Uterus (tissue), 2 donors: ENCODE measurements around the gene EPHA7.
A peak's percentile ranks its signal among the peaks of the same experiment; 100 is the strongest.

ENCODE experiments used
- POLR2A ChIP-seq, 2 donors: fragments of 450-650 bp; IDR thresholded peaks; one replicate each; pipeline ENCODE4 v1.6.1; 2016; ENCODE audit warnings: antibody characterized with exemption in 2 of 2, mild to moderate bottlenecking in 1 of 2, moderate library complexity in 1 of 2
- TF ChIP-seq, protein P1 (sequence below), 4 experiments: fragments of 200-600 bp in 2 of 4; fragments of 450-650 bp in 2 of 4; sonication (generic) in 2 of 4; IDR thresholded peaks; one replicate each; pipeline ENCODE4 v1.5.1; 2016 to 2019; ENCODE audit warnings: antibody characterized with exemption in 4 of 4, mild to moderate bottlenecking in 2 of 4, moderate library complexity in 1 of 4

DNA sequence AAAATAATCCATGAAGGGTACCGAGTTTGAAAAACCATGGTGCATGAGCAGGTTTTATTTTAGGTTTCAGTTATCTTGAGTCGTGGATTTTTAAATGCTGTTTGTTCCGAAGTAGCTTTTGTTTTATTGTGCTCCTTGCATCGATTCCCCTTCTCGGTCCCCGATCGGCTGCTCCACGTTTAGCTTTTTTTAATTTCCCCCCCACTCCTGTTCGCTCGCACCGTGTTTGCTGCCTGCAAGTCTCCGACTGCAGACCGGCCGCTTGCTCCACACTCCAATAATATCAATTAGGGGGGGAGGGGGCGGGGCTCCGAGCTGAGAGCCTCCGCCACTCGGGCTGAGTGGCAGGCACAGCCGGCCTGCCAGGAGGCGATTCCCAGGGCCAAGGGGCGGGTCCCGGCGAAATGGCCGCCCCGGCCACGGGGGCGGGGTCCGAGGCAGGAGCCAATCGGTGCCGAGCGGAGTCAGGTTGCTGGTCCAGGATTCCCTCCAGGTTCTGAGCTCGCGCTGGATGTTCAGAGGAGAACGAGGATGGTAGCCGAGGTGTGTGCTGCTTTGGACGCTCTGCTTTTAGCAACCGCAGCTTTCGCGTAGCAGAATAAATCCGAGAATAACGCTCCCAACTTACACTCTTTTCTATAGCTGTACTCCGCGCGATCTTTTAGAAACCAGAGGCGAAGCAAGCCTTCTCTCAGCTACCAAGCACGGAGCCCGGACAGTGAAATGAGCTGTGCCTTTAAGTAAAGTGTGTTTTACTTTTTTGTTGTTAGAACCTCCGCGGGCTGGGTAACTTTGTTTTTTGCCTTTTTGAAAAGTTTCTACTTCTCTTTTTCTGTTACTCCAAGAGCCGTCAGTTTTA, at the start of gene EPHA7:
- TF ChIP-seq POLR2A (IDR thresholded peaks at IDR 0.05): peak in 1 of 2 donors; percentile 58
- TF ChIP-seq, protein P1, sequence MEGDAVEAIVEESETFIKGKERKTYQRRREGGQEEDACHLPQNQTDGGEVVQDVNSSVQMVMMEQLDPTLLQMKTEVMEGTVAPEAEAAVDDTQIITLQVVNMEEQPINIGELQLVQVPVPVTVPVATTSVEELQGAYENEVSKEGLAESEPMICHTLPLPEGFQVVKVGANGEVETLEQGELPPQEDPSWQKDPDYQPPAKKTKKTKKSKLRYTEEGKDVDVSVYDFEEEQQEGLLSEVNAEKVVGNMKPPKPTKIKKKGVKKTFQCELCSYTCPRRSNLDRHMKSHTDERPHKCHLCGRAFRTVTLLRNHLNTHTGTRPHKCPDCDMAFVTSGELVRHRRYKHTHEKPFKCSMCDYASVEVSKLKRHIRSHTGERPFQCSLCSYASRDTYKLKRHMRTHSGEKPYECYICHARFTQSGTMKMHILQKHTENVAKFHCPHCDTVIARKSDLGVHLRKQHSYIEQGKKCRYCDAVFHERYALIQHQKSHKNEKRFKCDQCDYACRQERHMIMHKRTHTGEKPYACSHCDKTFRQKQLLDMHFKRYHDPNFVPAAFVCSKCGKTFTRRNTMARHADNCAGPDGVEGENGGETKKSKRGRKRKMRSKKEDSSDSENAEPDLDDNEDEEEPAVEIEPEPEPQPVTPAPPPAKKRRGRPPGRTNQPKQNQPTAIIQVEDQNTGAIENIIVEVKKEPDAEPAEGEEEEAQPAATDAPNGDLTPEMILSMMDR (IDR thresholded peaks at IDR 0.05): no peak
